HepG2 (cell line): Measurements from ENCODE around the gene RNU7-1. TPM values are rescaled to one million over a fixed set of nuclear protein-coding genes. Genes with fewer than 3 reads are reported as not detected.

ENCODE experiments used
- BORCS8-MEF2B ChIP-seq: sonication (generic); formaldehyde crosslinking; IDR thresholded peaks from 2 replicates; pipeline ENCODE4 v1.8.0; 2022; ENCODE audit warnings: mild to moderate bottlenecking, missing genetic modification reagents
- FOXK2 ChIP-seq: fragments of 450-650 bp; IDR thresholded peaks from 2 replicates; pipeline ENCODE4 v1.6.1; 2016
- GATAD1 ChIP-seq: IDR thresholded peaks from 2 replicates; pipeline ENCODE4 v1.6.1; 2016; ENCODE audit warnings: missing genetic modification reagents, missing compliant biosample characterization
- GATAD2A ChIP-seq: IDR thresholded peaks from 2 replicates; pipeline ENCODE4 v1.6.1; 2016
- KLF16 ChIP-seq, 2 experiments: sonication (generic) in 1 of 2; formaldehyde crosslinking in 1 of 2; IDR thresholded peaks; 2 replicates each; pipeline versions ENCODE4 v1.6.1 to v1.8.0; 2016 to 2023; ENCODE audit warnings: missing genetic modification reagents in 2 of 2, missing compliant biosample characterization in 1 of 2
- NCOR1 ChIP-seq: fragments of 200-600 bp; sonication (generic); IDR thresholded peaks from 2 replicates; pipeline ENCODE4 v1.7.0; 2017; ENCODE audit warnings: antibody characterized with exemption, low read length, borderline replicate concordance
- RARA ChIP-seq: IDR thresholded peaks from 2 replicates; pipeline ENCODE4 v1.6.1; 2016; ENCODE audit warnings: missing genetic modification reagents, missing compliant biosample characterization
- SIX4 ChIP-seq: sonication (generic); formaldehyde crosslinking; IDR thresholded peaks from 2 replicates; pipeline ENCODE4 v1.4.0; 2020; ENCODE audit warnings: missing genetic modification reagents
- SMARCE1 ChIP-seq: fragments of 450-650 bp; IDR thresholded peaks from 2 replicates; pipeline ENCODE4 v1.6.1; 2017; ENCODE audit warnings: borderline replicate concordance
- ZBTB7B ChIP-seq: sonication (generic); formaldehyde crosslinking; IDR thresholded peaks from 2 replicates; pipeline ENCODE4 v1.4.0; 2020; ENCODE audit warnings: missing genetic modification reagents
- ZFAT ChIP-seq: sonication (generic); formaldehyde crosslinking; conservative IDR thresholded peaks from 2 replicates; pipeline ENCODE4 v1.8.1; 2023; ENCODE audit warnings: missing genetic modification reagents, inconsistent platforms
- ZNF12 ChIP-seq: sonication (generic); formaldehyde crosslinking; IDR thresholded peaks from 2 replicates; pipeline ENCODE4 v1.5.0; 2020; ENCODE audit warnings: missing genetic modification reagents
- ZNF451 ChIP-seq: sonication (generic); formaldehyde crosslinking; IDR thresholded peaks from 2 replicates; pipeline ENCODE4 v1.5.0; 2020; ENCODE audit warnings: mild to moderate bottlenecking, missing genetic modification reagents
- ZNF501 ChIP-seq: sonication (generic); formaldehyde crosslinking; IDR thresholded peaks from 2 replicates; pipeline ENCODE4 v1.5.1; 2020; ENCODE audit warnings: mild to moderate bottlenecking, moderate library complexity, missing genetic modification reagents
- ZNF713 ChIP-seq: sonication (generic); formaldehyde crosslinking; IDR thresholded peaks from 2 replicates; pipeline ENCODE4 v1.4.0; 2020; ENCODE audit warnings: mild to moderate bottlenecking, missing genetic modification reagents
- ZNF724P ChIP-seq: sonication (generic); formaldehyde crosslinking; IDR thresholded peaks from 2 replicates; pipeline ENCODE4 v1.8.0; 2022; ENCODE audit warnings: missing genetic modification reagents, borderline replicate concordance
- ZSCAN30 ChIP-seq: sonication (generic); formaldehyde crosslinking; IDR thresholded peaks from 2 replicates; pipeline ENCODE4 v1.5.0; 2020; ENCODE audit warnings: mild to moderate bottlenecking, missing genetic modification reagents
- polyA plus RNA-seq, 8 experiments: library from polyadenylated mRNA; depleted of rRNA in 3 of 8; stranded (reverse) in 7 of 8; unstranded in 1 of 8; fragments of >200 nt; fragmentation: Illumina TruSeq in 4 of 8; extraction: Trizol in 4 of 8; gene quantifications; 2 replicates each; pipeline versions ENCODE4 v1.2.1 to v1.2.3, GENCODE V29; 2011 to 2016; ENCODE audit warnings: low read depth in 4 of 8, missing spikeins in 1 of 8, mixed read lengths in 1 of 8; ENCODE audit not compliant: insufficient read depth in 1 of 8
- total RNA-seq, 5 experiments: library from RNA; depleted of rRNA; stranded (reverse); fragments of >200 nt; fragmentation: Illumina TruSeq; extraction: Trizol; gene quantifications; 2 replicates each; pipeline ENCODE4 v1.2.3, GENCODE V29; 2016; ENCODE audit warnings: low read depth in 1 of 5
- TF ChIP-seq, protein P1 (sequence below): sonication (generic); formaldehyde crosslinking; IDR thresholded peaks from 2 replicates; pipeline ENCODE4 v1.4.0; 2020; ENCODE audit warnings: low read depth, missing genetic modification reagents
- TF ChIP-seq, protein P2 (sequence below): sonication (generic); formaldehyde crosslinking; IDR thresholded peaks from 2 replicates; pipeline ENCODE4 v1.4.0; 2020; ENCODE audit warnings: missing genetic modification reagents, mild to moderate bottlenecking, borderline replicate concordance
- TF ChIP-seq, protein P3 (sequence below): IDR thresholded peaks from 2 replicates; pipeline ENCODE4 v1.4.0; 2020; ENCODE audit warnings: mild to moderate bottlenecking, missing genetic modification reagents
- TF ChIP-seq, protein P4 (sequence below): sonication (generic); formaldehyde crosslinking; IDR thresholded peaks from 2 replicates; pipeline ENCODE4 v1.8.0; 2022; ENCODE audit warnings: missing genetic modification reagents, low read depth, mild to moderate bottlenecking, borderline replicate concordance

Gene RNU7-1
- total and polyA plus RNA-seq, 2 of the 13 experiments (the other 11 are each of a cell fraction or from before 2014, with no cell fraction given): not detected

DNA sequence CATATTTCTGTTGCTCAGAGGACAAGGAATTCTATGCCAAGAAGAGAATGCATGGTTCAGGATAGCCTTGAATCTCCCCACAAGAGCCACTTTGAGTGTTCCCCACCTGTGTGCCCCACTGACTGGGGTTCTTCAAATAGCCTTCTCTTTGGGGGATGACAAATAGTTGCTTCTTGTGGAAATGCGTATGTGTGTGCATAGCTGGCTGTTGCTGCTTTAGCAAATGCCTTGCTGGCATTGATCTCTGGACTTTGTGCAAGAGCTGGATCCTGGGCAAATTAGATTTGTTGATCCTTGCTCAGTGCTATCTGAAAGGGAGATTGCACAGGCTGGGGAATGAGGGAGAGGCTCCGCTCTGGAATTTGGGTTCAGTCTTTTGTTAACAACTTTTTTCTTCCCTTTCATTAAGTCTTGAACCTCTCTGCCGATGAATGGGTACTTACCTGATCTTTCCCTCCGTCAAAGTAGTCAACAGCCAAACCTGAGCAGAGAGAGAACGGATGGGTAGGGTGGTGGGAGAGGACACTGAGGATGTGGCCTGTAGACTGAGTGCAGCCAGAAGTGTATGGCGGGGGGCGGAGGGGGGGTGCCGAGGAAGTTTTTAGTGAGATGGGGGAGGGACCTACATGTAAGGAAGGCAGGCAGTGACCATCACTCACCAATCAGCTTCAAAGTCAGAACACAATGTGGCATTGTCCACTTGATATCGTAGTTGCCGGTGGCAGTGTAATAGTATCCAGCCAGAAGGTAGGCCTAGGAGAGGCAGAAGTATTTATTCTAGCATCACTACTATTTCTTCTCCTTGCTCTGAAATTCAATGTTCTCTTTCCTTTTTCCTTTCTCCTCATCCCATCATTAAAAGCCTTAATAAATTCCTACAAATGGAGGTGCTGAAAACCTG lies 37.8 kb downstream of the RNU7-1 start (continued):
- TF ChIP-seq, protein P1, sequence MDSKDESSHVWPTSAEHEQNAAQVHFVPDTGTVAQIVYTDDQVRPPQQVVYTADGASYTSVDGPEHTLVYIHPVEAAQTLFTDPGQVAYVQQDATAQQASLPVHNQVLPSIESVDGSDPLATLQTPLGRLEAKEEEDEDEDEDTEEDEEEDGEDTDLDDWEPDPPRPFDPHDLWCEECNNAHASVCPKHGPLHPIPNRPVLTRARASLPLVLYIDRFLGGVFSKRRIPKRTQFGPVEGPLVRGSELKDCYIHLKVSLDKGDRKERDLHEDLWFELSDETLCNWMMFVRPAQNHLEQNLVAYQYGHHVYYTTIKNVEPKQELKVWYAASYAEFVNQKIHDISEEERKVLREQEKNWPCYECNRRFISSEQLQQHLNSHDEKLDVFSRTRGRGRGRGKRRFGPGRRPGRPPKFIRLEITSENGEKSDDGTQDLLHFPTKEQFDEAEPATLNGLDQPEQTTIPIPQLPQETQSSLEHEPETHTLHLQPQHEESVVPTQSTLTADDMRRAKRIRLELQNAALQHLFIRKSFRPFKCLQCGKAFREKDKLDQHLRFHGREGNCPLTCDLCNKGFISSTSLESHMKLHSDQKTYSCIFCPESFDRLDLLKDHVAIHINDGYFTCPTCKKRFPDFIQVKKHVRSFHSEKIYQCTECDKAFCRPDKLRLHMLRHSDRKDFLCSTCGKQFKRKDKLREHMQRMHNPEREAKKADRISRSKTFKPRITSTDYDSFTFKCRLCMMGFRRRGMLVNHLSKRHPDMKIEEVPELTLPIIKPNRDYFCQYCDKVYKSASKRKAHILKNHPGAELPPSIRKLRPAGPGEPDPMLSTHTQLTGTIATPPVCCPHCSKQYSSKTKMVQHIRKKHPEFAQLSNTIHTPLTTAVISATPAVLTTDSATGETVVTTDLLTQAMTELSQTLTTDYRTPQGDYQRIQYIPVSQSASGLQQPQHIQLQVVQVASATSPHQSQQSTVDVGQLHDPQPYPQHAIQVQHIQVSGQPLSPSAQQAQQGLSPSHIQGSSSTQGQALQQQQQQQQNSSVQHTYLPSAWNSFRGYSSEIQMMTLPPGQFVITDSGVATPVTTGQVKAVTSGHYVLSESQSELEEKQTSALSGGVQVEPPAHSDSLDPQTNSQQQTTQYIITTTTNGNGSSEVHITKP (CRISPR knock-in tag): peak; percentile 92
- TF ChIP-seq ZSCAN30: no peak
- 0 out of 2 replicates have a peak, but pooled peaks have one; percentile 46 for TF ChIP-seq ZBTB7B (CRISPR knock-in tag)
- peak; percentile 43 for TF ChIP-seq RARA
- TF ChIP-seq, protein P2, sequence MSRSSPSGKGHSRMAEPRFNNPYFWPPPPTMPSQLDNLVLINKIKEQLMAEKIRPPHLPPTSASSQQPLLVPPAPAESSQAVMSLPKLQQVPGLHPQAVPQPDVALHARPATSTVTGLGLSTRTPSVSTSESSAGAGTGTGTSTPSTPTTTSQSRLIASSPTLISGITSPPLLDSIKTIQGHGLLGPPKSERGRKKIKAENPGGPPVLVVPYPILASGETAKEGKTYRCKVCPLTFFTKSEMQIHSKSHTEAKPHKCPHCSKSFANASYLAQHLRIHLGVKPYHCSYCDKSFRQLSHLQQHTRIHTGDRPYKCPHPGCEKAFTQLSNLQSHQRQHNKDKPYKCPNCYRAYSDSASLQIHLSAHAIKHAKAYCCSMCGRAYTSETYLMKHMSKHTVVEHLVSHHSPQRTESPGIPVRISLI (CRISPR knock-in tag): peak; percentile 55; the same call in 1 of the 2 replicates
- TF ChIP-seq ZNF713 (CRISPR knock-in tag): no peak
- TF ChIP-seq FOXK2: peak; percentile 6; the same call in 1 of the 2 replicates
- no peak for TF ChIP-seq ZNF724P
- TF ChIP-seq ZNF12 (CRISPR knock-in tag): peak; percentile 82
- TF ChIP-seq SMARCE1: no peak
- TF ChIP-seq GATAD2A: peak; percentile 84
- peak; percentile 83 for TF ChIP-seq ZNF501 (CRISPR knock-in tag)
- TF ChIP-seq, protein P3, sequence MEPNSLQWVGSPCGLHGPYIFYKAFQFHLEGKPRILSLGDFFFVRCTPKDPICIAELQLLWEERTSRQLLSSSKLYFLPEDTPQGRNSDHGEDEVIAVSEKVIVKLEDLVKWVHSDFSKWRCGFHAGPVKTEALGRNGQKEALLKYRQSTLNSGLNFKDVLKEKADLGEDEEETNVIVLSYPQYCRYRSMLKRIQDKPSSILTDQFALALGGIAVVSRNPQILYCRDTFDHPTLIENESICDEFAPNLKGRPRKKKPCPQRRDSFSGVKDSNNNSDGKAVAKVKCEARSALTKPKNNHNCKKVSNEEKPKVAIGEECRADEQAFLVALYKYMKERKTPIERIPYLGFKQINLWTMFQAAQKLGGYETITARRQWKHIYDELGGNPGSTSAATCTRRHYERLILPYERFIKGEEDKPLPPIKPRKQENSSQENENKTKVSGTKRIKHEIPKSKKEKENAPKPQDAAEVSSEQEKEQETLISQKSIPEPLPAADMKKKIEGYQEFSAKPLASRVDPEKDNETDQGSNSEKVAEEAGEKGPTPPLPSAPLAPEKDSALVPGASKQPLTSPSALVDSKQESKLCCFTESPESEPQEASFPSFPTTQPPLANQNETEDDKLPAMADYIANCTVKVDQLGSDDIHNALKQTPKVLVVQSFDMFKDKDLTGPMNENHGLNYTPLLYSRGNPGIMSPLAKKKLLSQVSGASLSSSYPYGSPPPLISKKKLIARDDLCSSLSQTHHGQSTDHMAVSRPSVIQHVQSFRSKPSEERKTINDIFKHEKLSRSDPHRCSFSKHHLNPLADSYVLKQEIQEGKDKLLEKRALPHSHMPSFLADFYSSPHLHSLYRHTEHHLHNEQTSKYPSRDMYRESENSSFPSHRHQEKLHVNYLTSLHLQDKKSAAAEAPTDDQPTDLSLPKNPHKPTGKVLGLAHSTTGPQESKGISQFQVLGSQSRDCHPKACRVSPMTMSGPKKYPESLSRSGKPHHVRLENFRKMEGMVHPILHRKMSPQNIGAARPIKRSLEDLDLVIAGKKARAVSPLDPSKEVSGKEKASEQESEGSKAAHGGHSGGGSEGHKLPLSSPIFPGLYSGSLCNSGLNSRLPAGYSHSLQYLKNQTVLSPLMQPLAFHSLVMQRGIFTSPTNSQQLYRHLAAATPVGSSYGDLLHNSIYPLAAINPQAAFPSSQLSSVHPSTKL (CRISPR knock-in tag): peak; percentile 83
- peak; percentile 66; the same call in 1 of the 2 replicates for TF ChIP-seq BORCS8-MEF2B
- TF ChIP-seq ZFAT: no peak
- TF ChIP-seq KLF16 (CRISPR knock-in tag; IDR thresholded peaks at IDR 0.05): peak in 1 of 2 experiments; percentile 40; a peak in 1 of 4 replicates
- no peak; the same call in 1 of the 2 replicates for TF ChIP-seq SIX4 (CRISPR knock-in tag)
- no peak for TF ChIP-seq ZNF451 (CRISPR knock-in tag)
- TF ChIP-seq, protein P4, sequence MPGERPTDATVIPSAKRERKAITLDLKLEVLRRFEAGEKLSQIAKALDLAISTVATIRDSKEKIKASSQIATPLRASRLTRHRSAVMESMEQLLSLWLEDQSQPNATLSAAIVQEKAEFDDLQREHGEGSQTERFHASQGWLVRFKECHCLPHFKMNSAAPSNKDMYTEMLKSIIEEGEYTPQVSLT: no peak
- TF ChIP-seq NCOR1: peak; percentile 95
- peak; percentile 47 for TF ChIP-seq GATAD1 (CRISPR knock-in tag)
